EH (cell line): ENCODE data around the gene DCT.

Experiments used
- DNase-seq: peaks from one replicate; pipeline ENCODE4 v3.0.0-alpha.2; 2015; ENCODE audit warnings: low read depth

DCT gene

DNA sequence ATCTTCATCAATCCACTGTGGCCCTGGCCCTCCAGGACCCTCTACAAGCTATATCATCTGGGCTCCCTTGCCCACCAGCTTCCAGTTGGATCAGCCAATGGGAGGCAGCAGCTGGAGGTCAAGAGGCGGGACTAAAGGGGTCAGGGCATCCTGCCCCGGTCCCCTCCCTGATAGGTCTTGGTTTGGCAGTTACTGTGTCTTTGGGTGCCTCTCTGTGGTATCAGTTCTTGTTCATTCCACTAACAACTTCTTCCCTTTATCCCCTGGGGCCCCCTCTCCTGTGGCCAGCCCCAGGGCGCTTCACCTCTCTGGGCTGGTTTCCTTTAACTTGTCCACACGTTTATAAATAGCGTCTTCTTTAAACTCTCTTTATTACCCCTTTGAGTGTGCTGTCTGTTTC lies 83.6 kb downstream of the DCT start:
- DNase-seq, result no peak

DNA sequence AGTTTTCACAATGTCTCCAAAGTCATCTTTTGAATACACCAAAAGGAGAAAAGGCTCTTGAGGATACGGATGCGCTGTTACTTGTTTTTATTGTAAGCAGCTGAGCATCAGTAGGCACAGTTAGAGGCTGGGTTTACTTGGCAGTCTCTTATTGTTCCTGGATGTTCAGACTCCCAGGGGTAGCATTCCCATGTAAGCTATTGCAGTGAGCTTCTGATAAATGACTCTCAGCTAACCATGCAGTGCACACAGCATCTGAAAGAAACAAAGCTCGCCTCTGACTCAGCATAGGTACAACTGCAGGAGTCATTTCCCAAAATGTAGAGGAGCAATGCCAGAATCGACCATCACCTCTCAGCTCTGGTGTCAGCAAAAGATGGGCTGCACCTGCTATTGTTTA lies 84.8 kb downstream of the DCT start:
- no peak for DNase-seq

DNA sequence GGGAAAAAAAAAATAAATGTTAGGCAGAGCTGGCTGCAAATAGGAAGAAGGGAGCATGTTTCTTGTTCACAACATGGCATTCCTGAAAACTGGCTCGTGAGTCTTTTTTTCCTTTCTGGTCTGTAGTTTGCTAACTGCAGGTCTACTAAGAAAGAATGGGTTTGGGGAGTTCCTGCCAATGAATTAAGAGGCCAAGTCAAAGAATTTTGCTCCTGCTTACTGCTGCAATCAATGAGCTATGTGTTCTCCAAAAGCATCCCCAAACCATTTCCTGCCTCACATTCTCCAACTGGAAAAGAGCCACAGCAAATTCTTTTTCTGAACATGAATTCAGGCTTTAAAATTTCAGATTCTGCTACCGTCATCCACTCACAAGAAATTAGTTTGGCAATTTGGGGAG lies 88.6 kb downstream of the DCT start:
- DNase-seq, result peak; percentile 0

DNA sequence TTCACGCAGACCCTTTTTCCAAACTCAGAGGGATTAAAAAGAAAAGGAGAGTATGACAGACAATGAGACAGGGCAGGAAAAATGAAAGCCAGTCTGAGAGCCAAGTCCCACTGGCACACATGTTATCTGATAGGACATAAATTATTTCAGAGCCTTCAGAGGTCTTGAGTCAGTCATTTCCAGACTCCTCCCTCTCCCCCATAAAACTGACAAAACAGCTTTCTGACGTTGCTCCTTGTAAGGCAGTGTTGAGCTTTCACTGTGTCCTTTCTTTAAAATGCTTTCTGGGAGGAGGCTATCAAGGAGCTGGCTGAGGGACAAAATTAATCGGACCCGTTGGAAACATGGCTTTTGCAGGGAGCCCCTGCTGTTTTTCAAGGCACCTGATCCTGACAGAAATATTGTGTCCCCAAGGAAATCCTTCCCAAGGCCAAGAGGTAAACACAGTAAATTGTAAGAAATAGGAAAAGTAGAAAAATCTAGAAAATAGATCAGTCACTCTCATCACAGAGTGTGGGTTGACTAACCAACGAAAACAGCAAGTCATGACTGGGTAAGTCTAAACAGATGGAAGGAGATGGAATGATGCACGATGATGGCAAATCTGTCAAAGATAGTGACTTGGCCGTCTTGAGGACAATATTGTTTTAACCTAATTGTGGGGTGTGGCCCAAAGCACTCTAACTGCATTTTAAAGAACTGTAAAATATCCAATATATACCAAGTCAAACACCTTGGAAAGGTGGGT lies 89.7 kb downstream of the DCT start:
- peak; percentile 1 for DNase-seq

DNA sequence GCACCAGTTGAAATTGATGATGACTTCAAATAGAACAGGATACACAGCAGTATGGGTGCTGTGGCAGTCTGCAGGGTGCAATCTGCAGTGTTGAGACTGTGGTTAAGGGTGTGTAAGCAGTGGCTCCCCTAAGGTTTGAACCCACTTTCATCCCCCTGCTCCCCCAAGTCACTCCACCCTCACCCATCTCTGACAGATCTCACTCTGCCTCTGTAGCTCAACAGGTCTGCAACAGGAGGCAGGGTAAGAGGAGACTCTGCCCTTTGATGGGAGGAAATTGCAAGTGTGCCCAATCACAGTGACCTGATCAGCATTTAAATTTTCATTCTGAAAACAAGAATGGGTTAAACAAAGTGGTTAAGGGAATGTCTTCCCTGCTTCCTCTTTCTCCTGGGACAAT lies 92.4 kb downstream of the DCT start:
- DNase-seq, result no peak
